ENCODE results near the gene NGEF. TPM values are rescaled to one million over a fixed set of nuclear protein-coding genes. Genes with fewer than 3 reads are reported as not detected.

NGEF gene
- total RNA-seq, 1 experiment from 2014 or later: 71.3 TPM

DNA sequence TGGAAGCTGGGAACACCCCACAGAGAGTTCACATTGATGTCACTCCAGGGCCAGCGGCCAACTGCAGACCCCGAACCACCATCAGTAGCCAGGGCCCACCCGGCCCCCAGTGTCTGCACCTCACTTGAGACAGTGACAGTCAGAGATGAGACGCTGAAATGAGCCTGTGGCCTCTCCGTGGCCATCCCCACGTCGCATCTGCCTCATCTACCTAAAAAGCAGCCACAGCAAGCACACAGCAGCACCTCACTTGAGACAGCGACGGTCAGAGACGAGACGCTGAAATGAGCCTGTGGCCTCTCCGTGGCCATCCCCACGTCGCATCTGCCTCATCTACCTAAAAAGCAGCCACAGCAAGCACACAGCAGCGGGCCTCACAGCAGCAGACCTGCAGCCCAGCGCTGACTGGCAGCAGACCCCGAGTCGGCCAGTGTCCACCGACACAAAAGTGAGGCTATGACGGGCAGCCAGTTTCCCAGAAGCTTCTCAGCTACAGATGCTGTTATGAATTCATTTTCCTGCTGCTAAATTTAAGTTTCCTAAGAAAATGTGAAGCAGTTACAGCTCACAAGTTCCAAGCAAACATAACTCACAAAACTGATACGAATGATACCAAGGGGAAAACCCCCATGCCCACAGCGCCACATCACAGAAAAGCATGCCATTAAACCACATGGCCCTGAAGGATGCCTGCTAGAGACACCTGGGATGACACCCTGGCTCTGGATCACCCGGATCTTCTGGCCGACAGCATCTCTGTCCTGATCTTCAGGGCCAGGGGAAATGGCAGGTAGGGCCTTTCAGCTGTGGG, 115.3 kb downstream of the NGEF start:
- H3K9me3 ChIP-seq (ENCODE audit: low read length): no peaks in the 10 kb centered on the region
- BruUV-seq (replicated peaks): no TSS peak

DNA sequence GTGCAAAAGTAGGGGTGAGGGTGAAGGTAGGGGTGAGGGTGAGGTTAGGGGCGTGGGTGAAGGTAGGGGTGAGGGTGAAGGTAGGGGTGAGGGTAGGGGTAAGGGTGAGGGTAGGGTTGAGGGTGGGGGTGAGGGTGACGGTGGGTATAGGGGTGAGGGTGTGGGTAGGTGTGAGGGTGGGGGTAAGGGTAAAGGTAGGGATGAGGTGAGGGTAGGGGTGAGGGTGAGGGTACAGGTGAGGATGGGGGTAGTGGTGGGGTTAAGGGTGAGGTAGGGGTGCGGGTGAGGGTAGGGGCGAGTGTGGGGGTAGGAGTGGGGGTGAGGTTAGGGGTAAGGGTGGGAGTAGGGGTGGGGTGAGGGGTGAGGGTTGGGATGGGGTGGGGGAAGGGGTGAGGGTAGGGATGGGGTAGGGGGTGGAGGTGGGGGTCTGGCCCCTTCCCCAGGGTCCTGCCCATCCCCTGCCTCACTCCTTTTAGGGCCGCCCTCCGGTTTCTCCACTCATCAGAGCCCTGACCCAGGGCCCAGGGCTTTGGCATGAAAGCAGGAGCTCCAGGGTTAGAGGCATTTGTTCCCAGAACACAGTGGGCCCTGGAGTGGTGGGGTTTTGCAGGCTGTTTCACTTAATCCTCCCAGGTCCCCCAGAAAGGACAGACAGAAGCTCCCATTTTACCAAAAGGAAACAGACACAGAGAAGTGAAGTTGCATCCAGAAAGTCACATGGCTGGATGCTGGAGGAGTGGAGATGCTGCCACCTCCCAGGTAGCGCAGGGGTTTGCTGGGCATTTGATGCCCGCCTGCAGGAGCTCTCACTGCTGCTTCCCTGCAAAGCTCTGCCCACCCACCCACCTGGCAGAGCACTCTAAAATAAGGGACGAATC, 116.1 kb downstream of the NGEF start:
- Histone ChIP-seq H3K9me3 (ENCODE audit: low read length) (no peaks in the 10 kb centered on the region), H3K9ac (ENCODE audit: low read length) (no peak overlapping the region), H4K20me1 (ENCODE audit: low read length) (no peaks in the 10 kb centered on the region), H3K4me1 (ENCODE audit: insufficient read depth, low read length) (peaks cover 13% of the 10 kb centered on the region), H3K27ac (ENCODE audit: low read length) (no peak overlapping the region), H3K79me2 (ENCODE audit: low read length) (peaks cover 13% of the 10 kb centered on the region), H3K36me3 (ENCODE audit: low read depth, low read length) (peaks cover 13% of the 10 kb centered on the region; the same call in 1 of the 2 replicates), H3F3A (ENCODE audit: low read length, unreplicated experiment) (no peaks in the 10 kb centered on the region), H3K27me3 (ENCODE audit: low read length) (no peaks in the 10 kb centered on the region), H3K9me2 (replicated peaks; ENCODE audit: low read length) (no peaks in the 10 kb centered on the region), H3K4me2 (ENCODE audit: low read length) (no peak overlapping the region), H2AFZ (ENCODE audit: low read length) (no peak overlapping the region), H3K4me3 (ENCODE audit: low read length) (no peak overlapping the region)
- BruUV-seq (replicated peaks): no TSS peak
- no peak for DNase-seq
- intact Hi-C loops (cut with micrococcal nuclease): no loop called here
- TF ChIP-seq, protein P1, sequence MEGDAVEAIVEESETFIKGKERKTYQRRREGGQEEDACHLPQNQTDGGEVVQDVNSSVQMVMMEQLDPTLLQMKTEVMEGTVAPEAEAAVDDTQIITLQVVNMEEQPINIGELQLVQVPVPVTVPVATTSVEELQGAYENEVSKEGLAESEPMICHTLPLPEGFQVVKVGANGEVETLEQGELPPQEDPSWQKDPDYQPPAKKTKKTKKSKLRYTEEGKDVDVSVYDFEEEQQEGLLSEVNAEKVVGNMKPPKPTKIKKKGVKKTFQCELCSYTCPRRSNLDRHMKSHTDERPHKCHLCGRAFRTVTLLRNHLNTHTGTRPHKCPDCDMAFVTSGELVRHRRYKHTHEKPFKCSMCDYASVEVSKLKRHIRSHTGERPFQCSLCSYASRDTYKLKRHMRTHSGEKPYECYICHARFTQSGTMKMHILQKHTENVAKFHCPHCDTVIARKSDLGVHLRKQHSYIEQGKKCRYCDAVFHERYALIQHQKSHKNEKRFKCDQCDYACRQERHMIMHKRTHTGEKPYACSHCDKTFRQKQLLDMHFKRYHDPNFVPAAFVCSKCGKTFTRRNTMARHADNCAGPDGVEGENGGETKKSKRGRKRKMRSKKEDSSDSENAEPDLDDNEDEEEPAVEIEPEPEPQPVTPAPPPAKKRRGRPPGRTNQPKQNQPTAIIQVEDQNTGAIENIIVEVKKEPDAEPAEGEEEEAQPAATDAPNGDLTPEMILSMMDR (conservative IDR thresholded peaks at IDR 0.05; ENCODE audit: low read depth, low read length): no peak
- no peak for TF ChIP-seq EZH2phosphoT487 (IDR thresholded peaks at IDR 0.05; ENCODE audit: borderline replicate concordance, low read length)
- no peak for TF ChIP-seq EZH2 (IDR thresholded peaks at IDR 0.05; ENCODE audit: low read length, unreplicated experiment)
- ATAC-seq: no peak
- ChIA-PET POLR2A (ENCODE audit: unreplicated experiment) (no interaction called here), CTCF (no interaction called here)

More for the DNA sequence above, 115.3 kb downstream of the NGEF start:
- Histone ChIP-seq H4K20me1 (ENCODE audit: low read length) (no peaks in the 10 kb centered on the region), H3K79me2 (ENCODE audit: low read length) (peaks cover 13% of the 10 kb centered on the region), H3K4me3 (ENCODE audit: low read length) (no peak overlapping the region), H3K9ac (ENCODE audit: low read length) (no peak overlapping the region), H3K9me2 (replicated peaks; ENCODE audit: low read length) (no peaks in the 10 kb centered on the region), H2AFZ (ENCODE audit: low read length) (no peak overlapping the region), H3F3A (ENCODE audit: low read length, unreplicated experiment) (no peaks in the 10 kb centered on the region), H3K4me1 (ENCODE audit: insufficient read depth, low read length) (peaks cover 21% of the 10 kb centered on the region), H3K36me3 (ENCODE audit: low read depth, low read length) (peaks cover 7% of the 10 kb centered on the region; the same call in 1 of the 2 replicates), H3K27ac (ENCODE audit: low read length) (no peak overlapping the region), H3K4me2 (ENCODE audit: low read length) (no peak overlapping the region), H3K27me3 (ENCODE audit: low read length) (no peaks in the 10 kb centered on the region)
- ATAC-seq (no peak), DNase-seq (no peak)
- intact Hi-C loops (cut with micrococcal nuclease): no loop called here
- TF ChIP-seq, protein P1 (conservative IDR thresholded peaks at IDR 0.05; ENCODE audit: low read depth, low read length): no peak
- no peak for TF ChIP-seq EZH2phosphoT487 (IDR thresholded peaks at IDR 0.05; ENCODE audit: borderline replicate concordance, low read length)
- TF ChIP-seq EZH2 (IDR thresholded peaks at IDR 0.05; ENCODE audit: low read length, unreplicated experiment): no peak
- CTCF ChIA-PET: no interaction called here
- POLR2A ChIA-PET (ENCODE audit: unreplicated experiment): no interaction called here
